ENCODE data around the gene NCBP3.

DNA sequence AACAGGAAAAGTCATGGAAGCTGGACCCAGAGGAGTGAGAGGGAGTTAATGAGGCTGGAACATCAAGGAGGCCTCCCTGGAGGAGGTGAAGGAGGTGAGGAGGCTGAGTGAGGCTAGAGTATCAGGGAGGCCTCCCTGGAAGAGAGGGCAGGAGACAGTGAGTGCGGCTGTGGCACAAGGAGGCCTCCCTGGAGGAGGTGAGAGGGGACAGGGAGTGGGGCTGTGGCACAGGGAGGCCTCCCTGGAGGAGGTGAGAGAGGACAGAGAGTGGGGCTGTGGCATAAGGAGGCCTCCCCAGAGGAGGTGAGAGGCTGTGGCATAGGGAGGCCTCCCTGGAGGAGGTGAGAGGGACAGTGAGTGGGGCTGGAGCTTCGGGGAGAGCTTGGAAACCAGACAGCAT is 41.3 kb upstream of the NCBP3 start:
- TF ChIP-seq SUZ12 (IDR thresholded peaks at IDR 0.05; ENCODE audit: extremely low read depth, insufficient read depth, insufficient read length): no peak
- TF ChIP-seq ZNF274 (IDR thresholded peaks at IDR 0.05; ENCODE audit: low read depth, low read length): no peak

All from NT2/D1 (cell line).